Measurements from ENCODE around the gene COX8C. TPM values are rescaled to one million over a fixed set of nuclear protein-coding genes. Genes with fewer than 3 reads are reported as not detected.

COX8C gene
- polyA plus RNA-seq, 1 of the 3 experiments (the other 2 are of a cell fraction): not detected

GRCh38 chr14:93311082-93311481, 35.9 kb upstream of the COX8C start:
- Histone ChIP-seq H3K27ac (ENCODE audit: low read depth in 2 of 2, low read length in 1 of 2) (no peak overlapping the region), H3K27me3 (ENCODE audit: insufficient read depth) (no peaks in the 10 kb centered on the region), H3K4me2 (no peak overlapping the region), H3K79me2 (ENCODE audit: insufficient read depth) (peaks cover 96% of the 10 kb centered on the region), H3K9me3 (no peaks in the 10 kb centered on the region), H4K20me1 (ENCODE audit: insufficient read depth) (peaks cover 27% of the 10 kb centered on the region), H3K36me3 (replicated peaks in 1 of 2; ENCODE audit: control insufficient read depth in 1 of 2, insufficient read depth in 2 of 2, low read length in 1 of 2) (peaks cover 0 to 8% of the 10 kb centered on the region in 2 experiments), H3K4me1 (ENCODE audit: control insufficient read depth in 1 of 2, insufficient read depth in 2 of 2, low read depth in 1 of 2, low read length in 1 of 2) (peaks cover 3 to 5% of the 10 kb centered on the region in 2 experiments; a peak in 2 of 4 replicates), H3K9me2 (no peaks in the 10 kb centered on the region), H3K9ac (no peak overlapping the region), H3K4me3 (ENCODE audit: low read depth in 2 of 2, low read length in 1 of 2) (no peak overlapping the region), H3F3A (replicated peaks; ENCODE audit: insufficient read depth) (no peaks in the 10 kb centered on the region), H2AFZ (ENCODE audit: low read depth) (no peak overlapping the region)
- POLR2A ChIA-PET: no interaction called here
- no peak for DNase-seq
- TF ChIP-seq NRF1 (IDR thresholded peaks at IDR 0.05; ENCODE audit: low read depth, low read length): no peak
- TF ChIP-seq MAX (IDR thresholded peaks at IDR 0.05; ENCODE audit: low read depth): no peak
- no peak for TF ChIP-seq JUND (IDR thresholded peaks at IDR 0.05)
- no peak for TF ChIP-seq RCOR1 (IDR thresholded peaks at IDR 0.05; ENCODE audit: low read length)
- no peak for TF ChIP-seq RFX5 (IDR thresholded peaks at IDR 0.05; ENCODE audit: low read length)
- TF ChIP-seq FOSL2 (IDR thresholded peaks at IDR 0.05; ENCODE audit: borderline replicate concordance, low read depth): no peak
- no peak for TF ChIP-seq FOXJ3 (CRISPR knock-in tag; IDR thresholded peaks at IDR 0.05)
- TF ChIP-seq SMC3 (IDR thresholded peaks at IDR 0.05; ENCODE audit: low read depth, low read length): no peak
- TF ChIP-seq EP300 (IDR thresholded peaks at IDR 0.05; ENCODE audit: borderline replicate concordance in 1 of 2, low read depth in 1 of 2, low read length in 1 of 2): no peak
- TF ChIP-seq TAF1 (IDR thresholded peaks at IDR 0.05; ENCODE audit: borderline replicate concordance, low read depth, low read length): no peak
- TF ChIP-seq, protein P1, sequence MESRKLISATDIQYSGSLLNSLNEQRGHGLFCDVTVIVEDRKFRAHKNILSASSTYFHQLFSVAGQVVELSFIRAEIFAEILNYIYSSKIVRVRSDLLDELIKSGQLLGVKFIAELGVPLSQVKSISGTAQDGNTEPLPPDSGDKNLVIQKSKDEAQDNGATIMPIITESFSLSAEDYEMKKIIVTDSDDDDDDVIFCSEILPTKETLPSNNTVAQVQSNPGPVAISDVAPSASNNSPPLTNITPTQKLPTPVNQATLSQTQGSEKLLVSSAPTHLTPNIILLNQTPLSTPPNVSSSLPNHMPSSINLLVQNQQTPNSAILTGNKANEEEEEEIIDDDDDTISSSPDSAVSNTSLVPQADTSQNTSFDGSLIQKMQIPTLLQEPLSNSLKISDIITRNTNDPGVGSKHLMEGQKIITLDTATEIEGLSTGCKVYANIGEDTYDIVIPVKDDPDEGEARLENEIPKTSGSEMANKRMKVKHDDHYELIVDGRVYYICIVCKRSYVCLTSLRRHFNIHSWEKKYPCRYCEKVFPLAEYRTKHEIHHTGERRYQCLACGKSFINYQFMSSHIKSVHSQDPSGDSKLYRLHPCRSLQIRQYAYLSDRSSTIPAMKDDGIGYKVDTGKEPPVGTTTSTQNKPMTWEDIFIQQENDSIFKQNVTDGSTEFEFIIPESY (IDR thresholded peaks at IDR 0.05; ENCODE audit: borderline replicate concordance, low read depth): no peak
- no peak for TF ChIP-seq POLR2AphosphoS5 (IDR thresholded peaks at IDR 0.05; ENCODE audit: low read depth, low read length)
- CTCF ChIA-PET: no interaction called here
- 100% methylated on average over 1 of the region's 1 CpG for WGBS (ENCODE audit: low lambda C conversion rate)

DNA sequence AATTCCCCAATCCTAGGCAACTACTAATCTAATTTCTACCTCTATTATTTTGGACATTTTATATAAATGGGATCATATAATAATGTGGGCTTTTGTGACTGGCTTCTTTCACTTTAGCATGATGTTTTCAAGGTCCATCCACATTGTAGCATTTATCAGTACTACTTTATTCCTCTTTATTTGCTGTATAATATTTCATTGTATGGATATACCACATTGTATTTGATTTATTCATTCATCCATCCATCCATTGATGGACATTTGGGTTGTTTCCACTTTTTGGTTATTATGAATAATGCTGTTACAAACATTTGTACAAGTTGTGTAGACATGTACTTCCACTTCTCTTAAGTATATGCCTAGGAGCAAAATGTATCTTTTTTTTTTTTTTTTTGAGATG, 31.4 kb upstream of the COX8C start:
- Histone ChIP-seq H3K36me3 (replicated peaks in 1 of 2; ENCODE audit: control insufficient read depth in 1 of 2, insufficient read depth in 2 of 2, low read length in 1 of 2) (peaks cover 0 to 8% of the 10 kb centered on the region in 2 experiments), H3K4me3 (ENCODE audit: low read depth in 2 of 2, low read length in 1 of 2) (no peak overlapping the region), H2AFZ (ENCODE audit: low read depth) (no peak overlapping the region), H3K4me2 (no peak overlapping the region), H3K9me2 (no peaks in the 10 kb centered on the region), H4K20me1 (ENCODE audit: insufficient read depth) (peaks cover 64% of the 10 kb centered on the region), H3K9me3 (no peaks in the 10 kb centered on the region), H3F3A (replicated peaks; ENCODE audit: insufficient read depth) (peaks cover 18% of the 10 kb centered on the region), H3K4me1 (ENCODE audit: control insufficient read depth in 1 of 2, insufficient read depth in 2 of 2, low read depth in 1 of 2, low read length in 1 of 2) (peaks cover 3 to 40% of the 10 kb centered on the region in 2 experiments; a peak in 2 of 4 replicates), H3K27me3 (ENCODE audit: insufficient read depth) (no peaks in the 10 kb centered on the region), H3K9ac (no peak overlapping the region), H3K79me2 (ENCODE audit: insufficient read depth) (peaks cover 94% of the 10 kb centered on the region), H3K27ac (ENCODE audit: low read depth in 2 of 2, low read length in 1 of 2) (no peak overlapping the region)
- DNase-seq: no peak
- CTCF ChIA-PET: no interaction called here
- POLR2A ChIA-PET: no interaction called here
- TF ChIP-seq MXI1 (IDR thresholded peaks at IDR 0.05; ENCODE audit: low read depth, low read length): no peak
- no peak for TF ChIP-seq RAD21 (IDR thresholded peaks at IDR 0.05; ENCODE audit: low read length)
- no peak for TF ChIP-seq FOXM1 (IDR thresholded peaks at IDR 0.05; ENCODE audit: low read depth)
- no peak for TF ChIP-seq CTCF (IDR thresholded peaks at IDR 0.05)
